Measurements from ENCODE around the gene ALPP.
"Not testable (repeated sequence)": the region's sequence is repeated elsewhere in the genome, so short reads cannot be mapped to it uniquely, and the experiment has no call there.

ALPP gene

GRCh38 chr2:232378735-232379151, at the start of gene ALPP:
Gene ALPP (plus strand): TSS chr2:232378751. CDS start chr2:232378803, 52 bp downstream.
- DNase-seq: not testable (repeated sequence)

- no peak for DNase-seq
Measured at GRCh38 chr2:232329716-232330067, 48.9 kb upstream of the ALPP start.

GRCh38 chr2:232330068-232330999, 48.2 kb upstream of the ALPP start:
- DNase-seq: no peak

DNA sequence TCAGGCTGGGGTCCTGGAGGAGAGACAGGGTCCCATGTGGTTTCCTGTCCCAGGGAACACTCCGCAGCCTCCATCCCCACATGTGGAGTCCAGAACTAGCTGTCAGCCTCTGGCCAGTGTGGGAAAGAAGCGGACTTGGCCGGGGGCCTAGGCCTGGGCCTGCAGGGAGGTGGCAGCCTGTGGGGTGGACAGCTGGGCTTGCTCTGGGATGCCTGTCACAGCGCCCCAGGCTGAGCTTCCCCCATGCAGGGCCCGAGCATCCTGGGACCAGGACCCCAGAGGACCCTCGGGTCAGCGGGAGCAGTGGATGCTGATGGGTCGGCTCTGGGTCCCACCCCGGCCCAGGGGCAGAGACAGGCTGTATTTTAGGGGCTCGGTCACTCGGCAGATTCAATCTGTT, 47.5 kb upstream of the ALPP start:
- not testable (repeated sequence) for DNase-seq

DNA sequence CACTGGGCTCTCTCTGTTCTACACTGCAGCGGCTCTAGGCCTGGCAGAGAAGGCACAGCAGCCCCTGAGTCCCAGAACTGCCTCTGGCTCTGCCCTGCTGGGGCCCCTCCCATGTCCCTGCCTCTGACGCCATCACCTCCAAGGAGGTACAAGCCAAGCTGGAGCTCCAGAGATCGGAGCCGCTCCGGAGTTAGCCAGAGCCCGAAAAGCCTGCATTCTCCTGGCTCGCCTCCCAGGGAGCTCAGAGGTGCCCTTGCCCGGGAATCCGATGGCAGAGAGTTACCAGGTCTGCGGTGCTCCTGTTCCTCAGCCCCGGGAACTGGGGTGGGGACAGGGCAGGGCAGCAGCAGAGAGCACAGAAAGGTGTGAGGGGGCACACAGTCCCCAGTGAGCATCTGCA, 46.9 kb upstream of the ALPP start:
- not testable (repeated sequence) for DNase-seq

- not testable (repeated sequence) for DNase-seq
Measured at GRCh38 chr2:232332244-232332939, 46.2 kb upstream of the ALPP start.

DNA sequence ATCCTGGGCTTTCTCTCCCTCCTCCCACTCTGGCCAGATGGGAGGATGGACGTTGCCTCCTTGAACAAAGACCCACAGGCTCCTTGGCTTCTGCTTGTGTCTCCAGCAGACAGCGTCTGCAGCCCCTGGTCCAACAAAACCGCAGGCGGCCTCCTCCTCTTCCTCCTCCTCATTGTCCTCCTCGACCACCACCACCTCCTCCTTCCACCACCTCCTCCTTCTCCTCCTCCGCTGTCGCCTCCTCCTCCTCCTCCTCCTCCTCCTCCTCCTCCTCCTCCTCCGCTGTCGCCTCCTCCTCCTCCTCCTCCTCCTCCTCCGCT, 45.7 kb upstream of the ALPP start:
- DNase-seq: no peak

GRCh38 chr2:232333361-232334135, 45.0 kb upstream of the ALPP start:
- no peak for DNase-seq

GRCh38 chr2:232334136-232334884, 44.2 kb upstream of the ALPP start:
- not testable (repeated sequence) for DNase-seq

- not testable (repeated sequence) for DNase-seq
Measured at GRCh38 chr2:232334885-232335205, 43.7 kb upstream of the ALPP start.

GRCh38 chr2:232335206-232335858, 43.2 kb upstream of the ALPP start:
- DNase-seq: not testable (repeated sequence)

GRCh38 chr2:232335859-232336215, 42.7 kb upstream of the ALPP start:
- DNase-seq: no peak

DNA sequence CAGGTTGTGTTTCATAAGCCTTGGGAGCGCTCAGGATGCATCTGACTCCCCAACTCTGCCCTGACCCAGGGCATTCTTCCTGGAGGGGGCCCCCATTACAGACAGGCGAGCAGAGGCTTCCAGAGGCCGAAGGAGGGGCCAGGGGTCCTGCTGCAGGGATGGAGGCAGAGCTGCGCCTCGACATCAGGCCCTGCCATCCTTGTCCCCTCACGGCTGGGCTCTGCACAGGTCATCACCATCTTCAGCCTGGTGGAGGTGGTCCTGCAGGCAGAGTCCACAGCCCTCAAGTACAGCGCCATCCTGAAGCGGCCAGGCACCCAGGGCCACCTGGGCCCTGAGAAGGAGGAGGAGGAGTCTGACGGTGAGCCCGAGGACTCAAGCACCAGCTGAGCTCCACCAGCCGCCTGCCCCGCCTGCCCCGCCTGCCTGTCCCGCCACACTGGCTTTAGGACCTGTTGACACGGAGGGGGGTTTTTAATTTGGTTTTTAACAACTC, 42.3 kb upstream of the ALPP start:
- no peak for DNase-seq

DNA sequence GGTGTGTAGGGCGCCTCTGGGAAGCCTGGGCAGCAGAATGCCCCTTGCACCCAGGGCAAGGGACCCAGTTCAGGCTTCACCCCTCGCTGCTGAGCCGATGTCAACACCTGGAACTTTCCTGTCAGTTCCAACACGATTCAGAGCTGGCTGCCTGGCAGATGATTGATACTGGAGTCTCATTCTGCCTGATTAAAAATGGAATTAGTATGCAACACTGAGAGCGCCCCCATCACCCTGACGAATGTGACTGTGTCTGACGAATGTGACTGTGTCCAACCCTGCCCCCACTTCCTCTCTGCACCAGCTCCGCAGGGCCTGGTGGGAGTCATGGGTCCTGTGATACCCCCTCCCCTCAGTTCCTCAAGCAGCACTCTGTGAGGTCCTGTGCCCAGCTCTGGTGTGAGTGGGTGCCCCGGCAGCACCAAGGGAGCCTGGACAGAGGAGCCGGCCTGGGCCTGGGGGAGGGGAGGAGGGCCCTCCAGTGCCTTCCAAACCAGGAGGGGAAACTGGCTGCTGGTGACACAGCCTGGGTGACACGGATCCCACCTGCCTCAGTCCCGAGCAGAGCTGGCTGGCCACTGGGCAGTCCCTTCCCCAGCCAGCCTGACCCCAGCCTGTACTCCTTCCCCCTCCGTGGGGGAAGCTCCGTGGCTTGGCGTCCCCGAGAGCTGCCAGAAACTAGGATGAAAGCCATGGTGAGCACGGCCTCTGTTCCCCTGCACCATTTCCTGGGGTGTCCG, 41.4 kb upstream of the ALPP start:
- DNase-seq: no peak

DNA sequence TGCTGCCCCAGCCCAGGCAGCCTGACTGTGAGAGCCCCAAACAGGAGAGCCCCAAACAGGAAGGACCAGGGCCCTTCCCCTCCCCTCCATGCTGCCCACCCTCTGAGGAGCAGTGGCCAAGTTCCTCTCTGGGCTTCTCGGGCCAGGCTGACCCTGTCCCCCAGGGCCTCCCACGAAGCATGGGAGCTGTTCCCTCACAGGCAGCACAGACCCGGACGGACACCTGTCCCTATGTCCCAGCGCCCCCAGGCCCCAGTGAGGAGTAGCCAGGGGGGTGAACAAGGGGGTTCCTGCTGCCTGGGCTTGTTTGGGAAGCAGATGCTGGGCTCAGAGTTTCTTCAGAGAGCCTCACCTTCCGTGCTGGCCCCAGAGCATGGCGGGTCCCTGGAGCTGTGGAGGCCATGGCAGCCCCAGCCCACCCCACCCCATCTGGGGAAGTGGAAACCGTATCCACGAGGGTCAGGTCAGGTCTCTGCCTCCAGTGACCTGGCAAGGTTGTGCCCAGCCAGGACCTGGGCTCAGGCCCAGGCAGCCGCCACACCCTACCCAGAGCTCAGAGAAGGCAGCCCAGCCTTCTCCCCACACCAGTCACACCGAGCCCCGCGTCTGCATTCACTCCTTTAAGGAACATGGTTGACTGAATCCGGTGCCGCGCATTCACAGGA, 40.3 kb upstream of the ALPP start:
- DNase-seq: not testable (repeated sequence)

DNA sequence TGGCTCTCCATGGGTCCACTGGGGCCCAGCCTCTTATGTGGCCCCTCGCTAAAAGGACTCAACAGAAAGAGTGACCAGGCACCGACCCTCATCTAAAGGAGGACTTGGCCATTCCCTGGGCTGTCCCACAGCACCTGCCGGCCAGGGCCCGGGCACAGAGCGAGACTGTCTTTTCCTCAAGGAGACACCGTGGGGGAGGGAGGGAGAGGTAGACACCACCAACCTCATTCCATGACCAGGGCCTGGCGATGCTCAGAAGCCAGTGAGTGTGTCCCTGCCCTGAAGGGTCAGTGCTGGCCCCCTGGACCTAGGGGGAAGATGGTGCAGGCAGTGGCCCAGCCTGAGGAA, 39.8 kb upstream of the ALPP start:
- no peak for DNase-seq

DNA sequence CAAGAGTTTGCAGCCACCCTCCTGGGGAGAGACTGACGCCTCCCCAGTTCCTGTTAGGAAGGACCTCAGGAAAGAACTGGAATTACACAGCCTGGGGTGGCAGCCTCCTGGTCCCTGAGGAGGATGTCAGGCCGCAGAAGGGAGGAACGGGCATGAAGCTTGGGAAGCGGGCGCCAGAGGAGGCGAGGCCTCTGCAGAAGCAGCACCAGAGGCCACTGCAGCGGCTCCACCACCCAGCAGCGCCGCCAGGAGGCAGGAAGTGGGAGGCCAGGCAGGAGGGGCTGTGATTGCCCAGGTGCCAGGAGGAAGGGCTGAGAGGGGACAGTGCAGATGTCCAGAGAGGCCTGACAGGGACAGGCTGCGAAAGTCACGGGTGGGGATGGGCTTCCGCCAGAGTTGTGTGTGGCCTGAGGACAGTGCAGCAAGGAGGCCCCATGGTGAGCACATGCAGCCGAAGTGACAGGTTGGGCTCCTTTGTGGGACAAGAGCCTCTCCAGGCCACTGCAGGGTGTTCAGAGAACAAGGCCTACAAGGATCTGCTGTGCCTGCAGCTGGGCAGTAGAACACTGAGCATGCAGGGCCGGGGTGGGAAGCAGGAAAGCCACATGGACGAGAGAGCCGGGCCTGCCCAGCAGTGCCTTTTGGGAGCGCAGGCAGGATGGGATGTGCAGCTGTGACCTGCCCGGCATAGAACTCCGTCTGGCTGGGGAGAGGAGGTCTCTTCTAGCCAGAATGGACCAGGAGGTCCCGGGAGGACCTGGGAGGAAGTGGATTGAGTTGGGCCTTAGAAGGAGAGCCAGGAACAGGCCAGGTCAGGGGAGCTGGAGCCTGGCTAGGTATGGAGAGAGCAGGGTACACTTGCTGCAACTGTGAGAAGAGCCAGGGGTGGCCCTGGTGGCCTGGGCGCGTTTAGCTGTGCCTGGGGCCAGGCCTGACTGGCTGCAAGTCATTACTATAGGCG, 39.1 kb upstream of the ALPP start:
- DNase-seq: no peak

DNA sequence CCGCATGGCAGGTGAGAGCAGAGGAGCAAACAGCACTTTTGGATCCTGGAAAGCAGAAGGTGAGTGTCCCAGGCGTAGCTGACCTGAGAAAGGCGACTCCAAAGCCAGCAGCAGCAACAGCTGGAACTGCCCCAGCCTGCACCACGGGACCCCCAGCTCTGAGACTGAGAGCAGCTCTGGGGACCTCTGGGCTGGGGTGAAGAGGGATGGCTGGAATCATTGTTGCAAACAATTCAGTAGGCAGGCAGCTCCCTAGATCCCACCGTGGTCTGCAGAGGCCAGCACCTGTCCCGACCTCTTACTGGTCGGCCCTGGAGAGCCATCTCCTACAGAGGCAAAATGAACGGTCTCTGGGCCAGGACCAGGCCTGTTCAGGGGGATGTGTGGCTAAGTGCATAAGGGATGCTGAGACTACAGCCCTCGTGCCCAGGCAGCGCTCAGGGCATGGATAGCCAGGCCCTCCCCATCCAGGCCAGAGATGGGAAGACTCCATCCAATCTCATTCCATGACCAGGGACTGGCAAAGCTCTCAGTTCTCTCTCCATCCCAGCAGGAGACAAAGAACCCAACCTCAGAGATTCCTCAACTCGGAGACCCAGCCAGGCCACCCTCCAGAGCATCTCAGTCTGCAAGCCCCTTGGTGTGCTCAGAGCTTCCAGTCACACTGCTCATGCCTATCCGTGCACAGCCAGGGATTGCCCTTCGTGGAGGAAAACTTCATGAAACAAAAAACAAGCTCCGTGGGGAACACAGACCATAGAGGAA, 38.2 kb upstream of the ALPP start:
- DNase-seq: no peak

All from NCI-H2171 (cell line).